Epidermal melanocyte (primary cell): ENCODE results near the gene DAPK2.

Source experiments
- DNase-seq: peaks from one replicate; pipeline ENCODE4 v3.0.0; 2011; ENCODE audit warnings: low spot score; ENCODE audit not compliant: insufficient read length

DAPK2 gene

GRCh38 chr15:63998489-63998888 lies 47.8 kb downstream of the DAPK2 start:
- no peak for DNase-seq

DNA sequence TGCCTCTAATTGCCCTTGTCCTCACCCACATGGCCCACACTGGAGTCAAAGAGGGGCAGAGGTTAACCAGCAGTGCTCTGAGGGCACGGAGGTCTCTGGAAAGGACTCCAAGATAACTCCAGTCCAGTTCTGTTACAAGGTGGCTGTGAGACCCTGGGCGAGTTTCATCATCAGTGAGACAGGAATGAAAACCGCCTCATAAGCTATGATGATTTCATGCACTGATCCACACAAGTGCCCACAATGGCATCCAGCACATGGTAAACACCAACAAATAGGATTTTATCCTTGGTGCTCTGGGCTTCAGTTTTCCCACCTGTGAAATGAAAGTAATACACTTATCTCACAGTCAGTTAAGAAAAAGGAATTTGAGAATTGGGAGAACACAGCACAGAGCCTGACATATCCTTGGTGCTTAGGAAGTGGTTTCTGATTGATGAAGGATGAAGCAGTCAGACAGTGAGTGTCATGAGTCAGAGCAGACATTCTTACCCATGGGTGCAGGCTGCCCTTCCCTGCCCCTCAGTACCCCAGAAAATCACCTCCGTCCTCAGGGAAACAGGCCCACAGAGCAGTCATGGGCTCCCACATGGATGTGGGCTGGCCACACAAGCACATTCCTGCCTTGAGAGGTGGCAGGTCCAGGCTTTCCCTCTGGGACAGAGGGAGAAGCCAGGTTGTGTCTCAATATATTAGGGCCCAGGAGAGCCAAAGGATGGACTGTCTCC lies 48.4 kb downstream of the DAPK2 start:
- DNase-seq, result no peak

- DNase-seq, result no peak
Measured at GRCh38 chr15:63996794-63997357, 49.4 kb downstream of the DAPK2 start.

DNA sequence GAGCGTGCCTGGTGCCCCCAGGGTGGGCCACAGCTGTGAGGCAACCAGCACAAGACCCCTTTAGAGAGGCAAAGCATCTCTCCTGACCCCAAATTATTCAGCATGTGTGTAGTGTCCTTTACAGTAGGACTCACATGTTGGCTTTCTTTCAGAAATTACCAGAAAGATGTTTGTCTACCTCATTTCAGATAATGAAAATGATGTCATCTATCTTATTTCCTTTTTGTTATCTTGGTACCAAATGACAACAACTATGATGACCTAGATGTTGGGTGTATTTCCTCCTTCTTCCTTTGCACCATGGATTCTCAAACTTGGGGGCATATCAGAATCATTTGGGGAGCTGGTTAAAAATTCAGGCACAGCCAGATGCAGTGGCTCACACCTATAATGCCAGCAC lies 50.5 kb downstream of the DAPK2 start:
- DNase-seq, result no peak

DNA sequence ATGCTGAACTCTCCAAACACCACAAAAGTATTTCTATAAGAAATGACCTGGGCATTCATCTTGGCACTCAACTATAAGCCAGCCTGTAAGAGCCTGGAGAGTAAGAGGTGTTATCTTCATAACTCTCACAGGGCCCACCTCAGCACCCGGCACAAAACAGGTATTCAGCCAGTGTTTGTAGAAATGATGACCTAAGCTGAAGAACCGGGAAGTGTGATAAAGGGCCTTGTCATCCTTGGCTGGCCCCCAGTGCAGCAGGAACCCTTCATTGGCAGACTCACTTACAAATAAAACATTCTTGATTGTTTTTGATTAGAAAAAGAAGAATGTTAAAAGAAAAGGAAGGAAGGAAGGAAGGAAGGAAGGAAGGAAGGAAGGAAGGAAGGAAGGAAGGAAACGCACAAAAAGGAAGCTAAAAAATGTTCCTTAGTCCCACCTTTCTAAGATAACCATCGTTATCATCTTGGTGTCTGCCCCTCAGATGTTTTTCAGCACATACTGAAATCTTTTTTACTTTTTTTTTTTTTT lies 52.1 kb downstream of the DAPK2 start:
- no peak for DNase-seq

DNA sequence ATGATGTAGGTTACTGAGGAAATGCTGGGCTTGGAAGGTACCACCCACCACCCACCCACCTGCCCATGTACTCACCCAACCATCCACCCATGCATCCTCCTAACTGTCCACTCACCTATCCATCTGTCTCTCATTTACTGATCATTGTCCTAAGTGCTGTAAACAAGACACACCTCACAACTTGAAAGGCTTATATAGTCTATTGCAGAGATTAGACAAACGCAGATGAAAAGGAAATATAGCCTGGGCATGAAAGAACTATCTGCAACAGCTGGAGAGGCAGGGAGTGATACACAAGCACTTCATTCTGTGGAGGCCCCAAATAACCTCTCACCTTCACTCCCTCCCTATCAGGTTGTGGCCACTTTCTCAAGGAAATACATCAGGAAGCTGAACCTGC lies 54.0 kb downstream of the DAPK2 start:
- DNase-seq, result no peak

DNA sequence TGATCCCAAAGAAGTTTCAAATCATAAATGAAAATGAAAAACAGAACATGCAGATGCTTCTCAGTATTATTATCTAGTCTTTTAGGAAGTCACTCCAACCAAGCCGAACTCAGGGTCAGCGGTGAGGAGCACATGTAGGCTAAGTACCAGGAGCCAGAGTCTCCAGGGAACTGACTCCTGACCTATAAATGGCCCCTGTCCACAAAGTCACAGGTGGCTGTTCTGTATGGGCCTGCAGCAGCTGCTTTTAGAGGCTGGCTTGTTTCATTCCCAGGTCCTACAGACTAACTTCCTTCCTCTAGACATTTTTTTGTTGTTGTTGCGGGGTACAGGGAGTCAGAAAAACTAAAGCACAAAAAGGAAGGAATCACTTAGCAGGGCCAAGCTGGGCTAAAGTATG lies 54.6 kb downstream of the DAPK2 start:
- no peak for DNase-seq

- no peak for DNase-seq
Measured at GRCh38 chr15:63990454-63990853, 55.8 kb downstream of the DAPK2 start.

GRCh38 chr15:63987796-63988378 lies 58.4 kb downstream of the DAPK2 start:
- no peak for DNase-seq

GRCh38 chr15:63986751-63987341 lies 59.4 kb downstream of the DAPK2 start:
- no peak for DNase-seq

DNA sequence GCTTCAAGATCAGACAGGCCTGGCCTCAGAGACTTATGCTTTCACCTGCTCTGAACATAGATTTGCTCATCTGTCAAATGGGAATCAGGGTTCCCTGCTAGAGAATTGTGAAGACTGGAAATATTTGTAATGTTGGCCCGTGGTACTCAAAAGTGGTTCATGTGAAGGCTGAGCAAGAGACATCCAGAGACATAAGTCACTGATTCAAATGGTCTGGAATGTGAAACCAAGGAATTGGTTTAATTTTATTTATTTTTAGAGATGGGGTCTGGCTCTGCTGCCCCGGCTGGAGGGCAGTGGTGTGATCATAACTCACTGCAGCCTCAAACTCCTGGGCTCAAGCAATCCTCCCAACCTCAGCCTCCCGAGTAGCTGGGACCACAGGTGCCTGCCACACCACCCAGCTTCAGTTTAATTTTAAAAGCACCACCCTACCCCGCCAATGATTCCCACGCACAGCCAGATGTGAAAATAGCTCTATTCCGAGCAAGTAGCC lies 60.1 kb downstream of the DAPK2 start:
- no peak for DNase-seq

GRCh38 chr15:63985221-63986184 lies 60.8 kb downstream of the DAPK2 start:
- no peak for DNase-seq

DNA sequence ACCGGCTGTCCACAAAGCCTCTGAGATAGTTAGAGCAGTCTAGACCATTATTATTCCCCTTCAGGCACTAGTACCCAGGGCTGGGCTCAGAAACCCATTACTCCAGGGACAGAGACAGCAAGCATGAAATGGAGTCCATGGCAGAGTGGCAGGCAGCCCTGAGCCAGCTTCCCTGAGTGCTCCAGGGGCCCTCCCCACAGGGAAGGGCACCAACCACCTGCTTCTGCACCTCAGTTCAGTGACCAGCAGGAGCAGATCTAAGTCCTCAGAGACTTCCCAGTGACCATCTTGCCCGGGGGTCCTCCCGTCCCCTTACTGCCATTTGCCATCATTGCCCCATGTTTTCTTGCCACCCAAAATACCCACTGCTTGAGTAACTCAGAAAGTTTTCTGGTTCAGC lies 62.0 kb downstream of the DAPK2 start:
- DNase-seq, result no peak

DNA sequence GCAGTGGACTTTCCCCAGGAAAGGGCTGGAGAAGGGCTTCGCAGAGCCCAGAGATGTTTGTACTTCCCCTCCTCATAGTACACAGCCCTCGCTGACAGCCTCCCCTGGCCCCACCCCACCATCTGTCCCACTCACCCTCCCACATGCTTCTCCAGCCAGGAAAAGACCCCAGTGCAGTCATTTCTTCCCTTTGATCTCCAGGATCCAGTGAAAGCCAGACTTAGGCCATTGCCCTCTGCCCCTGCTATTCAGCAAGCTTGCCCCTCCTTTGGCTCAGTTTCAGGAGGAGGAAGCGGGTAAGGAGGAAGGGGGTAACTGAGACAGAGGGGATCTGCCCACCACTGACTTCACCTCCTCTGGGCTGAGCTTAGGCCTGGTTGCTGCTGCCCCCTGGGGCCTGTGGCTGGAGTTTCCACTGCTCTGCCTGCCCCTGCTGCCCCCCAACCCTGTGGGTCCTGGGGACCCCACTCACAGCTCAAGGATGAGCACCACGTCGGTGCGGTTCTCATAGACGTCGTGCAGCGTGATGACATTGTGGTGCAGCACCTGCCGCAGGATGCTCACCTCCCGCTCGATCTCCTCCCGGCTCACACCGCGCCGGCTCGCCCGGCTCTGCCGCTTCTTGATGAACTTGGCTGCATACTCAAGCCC lies 63.1 kb downstream of the DAPK2 start:
- DNase-seq, result no peak

GRCh38 chr15:63982381-63982854 lies 63.9 kb downstream of the DAPK2 start:
- no peak for DNase-seq

DNA sequence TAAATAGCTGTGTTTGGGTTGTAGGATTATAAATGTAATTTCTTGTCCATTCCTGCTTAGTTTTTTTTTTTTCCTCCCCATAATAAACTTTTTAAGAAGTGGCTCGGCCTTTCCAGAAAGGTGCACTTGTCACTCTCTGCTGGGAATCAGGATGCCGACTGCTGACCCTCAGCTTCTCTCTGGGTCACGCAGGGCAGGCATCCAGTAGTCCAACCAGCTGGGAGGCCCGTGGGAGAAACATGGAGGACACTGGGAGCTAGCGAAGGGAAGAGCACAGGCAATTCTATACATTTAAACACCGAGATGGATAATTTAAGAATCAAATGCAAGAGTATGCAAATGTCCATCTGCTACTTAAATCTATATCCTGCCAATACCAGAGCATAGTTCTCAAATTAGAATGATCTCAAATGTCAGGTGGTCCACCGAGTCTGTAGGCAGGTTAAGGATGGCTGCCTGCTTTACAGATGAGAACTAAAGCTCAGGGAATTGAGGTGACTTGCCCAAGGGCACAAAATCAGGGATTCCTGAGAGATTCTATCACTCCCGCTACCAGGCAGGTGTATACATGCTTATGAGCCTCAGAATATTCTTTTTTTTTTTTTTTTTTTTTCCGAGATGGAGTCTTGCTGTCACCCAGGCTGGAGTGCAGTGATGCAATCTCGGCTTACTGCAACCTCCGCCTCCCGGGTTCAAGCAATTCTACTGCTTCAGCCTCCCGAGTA lies 64.5 kb downstream of the DAPK2 start:
- no peak for DNase-seq

GRCh38 chr15:63979262-63979793 lies 67.0 kb downstream of the DAPK2 start:
- no peak for DNase-seq

DNA sequence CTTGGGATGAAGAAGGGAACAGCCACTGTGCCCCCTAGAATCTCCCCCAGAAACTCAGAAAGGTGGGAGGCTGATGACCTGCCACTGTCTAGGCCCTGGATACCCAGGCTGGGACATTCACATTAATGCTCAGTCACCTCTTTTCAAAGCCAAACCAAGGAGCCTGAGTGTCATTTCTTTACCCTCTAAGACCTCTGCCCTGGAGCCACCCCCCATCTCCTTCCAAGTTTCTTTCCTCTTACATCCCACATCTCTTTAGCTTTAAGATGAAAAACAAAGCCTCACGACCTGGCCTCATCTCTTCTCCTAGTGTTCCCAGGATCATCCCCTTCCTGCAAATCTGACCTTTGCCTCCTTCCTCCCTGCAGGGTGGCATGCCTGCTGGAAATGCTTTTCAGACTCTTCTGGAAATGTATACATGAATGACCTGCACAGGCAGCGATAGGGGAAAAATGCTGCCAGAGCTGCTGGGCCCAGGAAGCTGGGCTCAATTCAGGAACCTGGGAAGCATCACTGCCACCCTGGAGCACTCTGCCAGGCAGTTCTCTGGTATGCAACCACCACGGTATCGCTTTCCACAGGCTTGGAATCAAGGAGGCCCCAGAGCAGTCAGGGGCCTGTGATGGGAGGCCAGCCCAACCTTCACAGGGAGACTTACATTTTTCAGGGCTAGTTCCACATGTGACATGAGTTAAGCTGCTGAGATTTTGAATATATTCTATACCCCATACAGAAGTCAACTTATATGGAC lies 67.6 kb downstream of the DAPK2 start:
- no peak for DNase-seq

DNA sequence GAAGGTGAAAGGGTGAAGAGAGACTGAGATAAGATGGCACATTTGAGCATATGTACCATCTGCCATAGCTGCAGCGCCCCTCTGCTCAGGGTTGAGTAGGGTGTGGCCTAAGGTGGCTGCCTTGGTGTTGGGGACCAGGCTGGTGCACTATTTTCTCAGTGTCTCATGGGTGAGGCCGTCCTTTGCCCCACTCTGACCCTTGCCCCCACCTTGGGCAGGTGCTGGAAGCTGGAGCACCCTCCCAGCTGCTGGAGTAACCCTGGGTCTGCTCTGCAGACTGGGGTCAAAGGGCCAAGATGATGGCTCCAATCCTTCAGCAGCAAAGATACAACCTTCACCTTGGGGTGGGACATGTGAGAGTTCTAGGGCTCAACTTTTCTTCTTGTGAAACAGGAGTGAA lies 69.2 kb downstream of the DAPK2 start:
- DNase-seq, result no peak
